Liver (tissue), 3 donors: Measurements from ENCODE around the gene NDUFS4.

Source experiments
- GABPA ChIP-seq, 2 donors: IDR thresholded peaks in 1 of 2; conservative IDR thresholded peaks in 1 of 2; 2 replicates each; pipeline ENCODE4 v1.6.1; 2016; ENCODE audit warnings: antibody characterized with exemption in 2 of 2, mild to moderate bottlenecking in 1 of 2, moderate library complexity in 1 of 2
- RAD21 ChIP-seq, 2 donors: IDR thresholded peaks; 2 replicates each; pipeline ENCODE4 v1.6.1; 2016; ENCODE audit warnings: antibody characterized with exemption in 2 of 2, mild to moderate bottlenecking in 2 of 2
- SP1 ChIP-seq: IDR thresholded peaks from 2 replicates; pipeline ENCODE4 v1.6.1; 2018; ENCODE audit warnings: antibody characterized with exemption, mild to moderate bottlenecking
- TAF1 ChIP-seq: conservative IDR thresholded peaks from 2 replicates; pipeline ENCODE4 v1.6.1; 2016; ENCODE audit warnings: antibody characterized with exemption, mild to moderate bottlenecking
- YY1 ChIP-seq: IDR thresholded peaks from 2 replicates; pipeline ENCODE4 v1.6.1; 2016; ENCODE audit warnings: antibody characterized with exemption, mild to moderate bottlenecking
- TF ChIP-seq, protein P1 (sequence below): fragments of 150-350 bp; IDR thresholded peaks from 2 replicates; pipeline ENCODE4 v1.5.1; 2017; ENCODE audit warnings: improper control_type of control experiment, low read depth, low read length; ENCODE audit not compliant: missing input control
- donor health status: healthy.
- donor health status: healthy.

GRCh38 chr5:53607886-53608285 is 47.4 kb downstream of the NDUFS4 start:
- TF ChIP-seq, protein P1, sequence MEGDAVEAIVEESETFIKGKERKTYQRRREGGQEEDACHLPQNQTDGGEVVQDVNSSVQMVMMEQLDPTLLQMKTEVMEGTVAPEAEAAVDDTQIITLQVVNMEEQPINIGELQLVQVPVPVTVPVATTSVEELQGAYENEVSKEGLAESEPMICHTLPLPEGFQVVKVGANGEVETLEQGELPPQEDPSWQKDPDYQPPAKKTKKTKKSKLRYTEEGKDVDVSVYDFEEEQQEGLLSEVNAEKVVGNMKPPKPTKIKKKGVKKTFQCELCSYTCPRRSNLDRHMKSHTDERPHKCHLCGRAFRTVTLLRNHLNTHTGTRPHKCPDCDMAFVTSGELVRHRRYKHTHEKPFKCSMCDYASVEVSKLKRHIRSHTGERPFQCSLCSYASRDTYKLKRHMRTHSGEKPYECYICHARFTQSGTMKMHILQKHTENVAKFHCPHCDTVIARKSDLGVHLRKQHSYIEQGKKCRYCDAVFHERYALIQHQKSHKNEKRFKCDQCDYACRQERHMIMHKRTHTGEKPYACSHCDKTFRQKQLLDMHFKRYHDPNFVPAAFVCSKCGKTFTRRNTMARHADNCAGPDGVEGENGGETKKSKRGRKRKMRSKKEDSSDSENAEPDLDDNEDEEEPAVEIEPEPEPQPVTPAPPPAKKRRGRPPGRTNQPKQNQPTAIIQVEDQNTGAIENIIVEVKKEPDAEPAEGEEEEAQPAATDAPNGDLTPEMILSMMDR = no peak
- TF ChIP-seq TAF1 = no peak
- no peak for TF ChIP-seq YY1
- TF ChIP-seq SP1 = no peak
- TF ChIP-seq RAD21 (IDR thresholded peaks at IDR 0.05) = no peak
- no peak for TF ChIP-seq GABPA (IDR thresholded peaks at IDR 0.05 in 1 of 2, conservative IDR thresholded peaks at IDR 0.05 in 1 of 2)
